WERI-Rb-1 (cell line): Measurements from ENCODE around the gene H1-8.

Experiments
- DNase-seq: peaks from one replicate; pipeline ENCODE4 v3.0.0-alpha.2; 2020
- H3K27ac ChIP-seq: fragments of 250-450 bp; sonication (Bioruptor Pico); 2 replicates; pipeline ENCODE4 v1.5.1; 2020; ENCODE audit warnings: mild to moderate bottlenecking, moderate library complexity
- H3K27me3 ChIP-seq: fragments of 250-450 bp; sonication (Bioruptor Pico); 2 replicates; pipeline ENCODE4 v1.5.1; 2021; ENCODE audit warnings: mild to moderate bottlenecking, low read depth, moderate library complexity; ENCODE audit not compliant: insufficient read depth, severe bottlenecking
- H3K36me3 ChIP-seq: fragments of 250-450 bp; sonication (Bioruptor Pico); 2 replicates; pipeline ENCODE4 v1.5.1; 2020; ENCODE audit warnings: mild to moderate bottlenecking, moderate library complexity
- H3K4me3 ChIP-seq: 2 replicates; pipeline ENCODE4 v1.5.1; 2011; ENCODE audit warnings: low read depth, mild to moderate bottlenecking, control low read depth, low read length
- H3K9me3 ChIP-seq: fragments of 250-450 bp; sonication (Bioruptor Pico); 2 replicates; pipeline ENCODE4 v1.5.1; 2021; ENCODE audit warnings: mild to moderate bottlenecking, moderate library complexity; ENCODE audit not compliant: severe bottlenecking
- TF ChIP-seq, protein P1 (sequence below): IDR thresholded peaks from 2 replicates; pipeline ENCODE4 v1.5.1; 2011; ENCODE audit warnings: low read depth, mild to moderate bottlenecking, control low read depth, inconsistent platforms, low read length

Gene H1-8

DNA sequence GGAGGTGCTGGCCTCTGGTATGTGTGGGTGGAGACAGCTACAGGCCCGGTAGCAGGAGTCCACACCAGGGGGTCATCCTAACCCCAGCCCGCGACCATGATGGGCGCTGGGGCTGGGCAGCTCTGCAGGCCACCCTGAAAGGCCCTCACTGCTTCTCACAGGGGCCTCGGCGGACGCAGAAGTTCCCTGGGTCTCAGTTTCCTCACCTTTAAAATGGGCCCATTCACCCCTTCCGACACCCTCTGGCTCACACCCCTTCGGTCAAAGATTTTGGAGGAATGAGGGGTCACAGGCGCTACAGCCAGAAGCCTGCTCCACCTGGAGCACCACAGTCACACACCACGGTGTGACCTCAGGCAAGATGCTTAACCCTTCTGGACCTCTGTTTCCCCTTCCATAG, 55.5 kb downstream of the H1-8 start:
- TF ChIP-seq, protein P1, sequence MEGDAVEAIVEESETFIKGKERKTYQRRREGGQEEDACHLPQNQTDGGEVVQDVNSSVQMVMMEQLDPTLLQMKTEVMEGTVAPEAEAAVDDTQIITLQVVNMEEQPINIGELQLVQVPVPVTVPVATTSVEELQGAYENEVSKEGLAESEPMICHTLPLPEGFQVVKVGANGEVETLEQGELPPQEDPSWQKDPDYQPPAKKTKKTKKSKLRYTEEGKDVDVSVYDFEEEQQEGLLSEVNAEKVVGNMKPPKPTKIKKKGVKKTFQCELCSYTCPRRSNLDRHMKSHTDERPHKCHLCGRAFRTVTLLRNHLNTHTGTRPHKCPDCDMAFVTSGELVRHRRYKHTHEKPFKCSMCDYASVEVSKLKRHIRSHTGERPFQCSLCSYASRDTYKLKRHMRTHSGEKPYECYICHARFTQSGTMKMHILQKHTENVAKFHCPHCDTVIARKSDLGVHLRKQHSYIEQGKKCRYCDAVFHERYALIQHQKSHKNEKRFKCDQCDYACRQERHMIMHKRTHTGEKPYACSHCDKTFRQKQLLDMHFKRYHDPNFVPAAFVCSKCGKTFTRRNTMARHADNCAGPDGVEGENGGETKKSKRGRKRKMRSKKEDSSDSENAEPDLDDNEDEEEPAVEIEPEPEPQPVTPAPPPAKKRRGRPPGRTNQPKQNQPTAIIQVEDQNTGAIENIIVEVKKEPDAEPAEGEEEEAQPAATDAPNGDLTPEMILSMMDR, result no peak
- Histone ChIP-seq H3K4me3 (no peak overlapping the region), H3K27me3 (no peaks in the 10 kb centered on the region), H3K27ac (no peak overlapping the region), H3K9me3 (no peaks in the 10 kb centered on the region), H3K36me3 (no peaks in the 10 kb centered on the region)
- no peak for DNase-seq

DNA sequence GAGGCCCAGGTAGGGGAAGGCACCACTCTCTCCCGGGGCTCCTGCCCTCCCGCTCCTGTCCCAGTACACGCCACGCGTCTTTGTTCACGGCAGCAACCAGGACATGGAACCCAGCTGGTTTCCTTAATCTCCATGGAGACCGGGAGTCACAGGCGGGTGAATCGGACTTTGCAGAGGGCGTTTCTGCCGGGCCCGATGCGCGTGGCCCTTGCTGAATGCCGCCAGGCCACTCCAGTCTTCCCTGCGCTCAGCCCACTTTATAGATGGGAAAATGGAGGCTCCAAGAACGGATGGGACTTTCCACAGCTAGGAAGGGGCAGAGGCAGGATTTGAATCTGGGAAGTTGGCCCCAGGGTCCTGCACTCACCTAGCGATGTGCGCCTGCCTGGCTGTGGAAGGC, 56.1 kb downstream of the H1-8 start:
- Histone ChIP-seq H3K36me3 (no peaks in the 10 kb centered on the region), H3K9me3 (no peaks in the 10 kb centered on the region), H3K27ac (no peak overlapping the region), H3K4me3 (no peak overlapping the region), H3K27me3 (no peaks in the 10 kb centered on the region)
- TF ChIP-seq, protein P1, result no peak
- no peak for DNase-seq

GRCh38 chr3:129599607-129600006, 56.6 kb downstream of the H1-8 start:
- DNase-seq, result no peak
- Histone ChIP-seq H3K36me3 (no peaks in the 10 kb centered on the region), H3K27ac (no peak overlapping the region)

GRCh38 chr3:129600348-129600747, 57.4 kb downstream of the H1-8 start:
- no peak for DNase-seq
- Histone ChIP-seq H3K27me3 (peaks cover under 1% of the 10 kb centered on the region), H3K4me3 (no peak overlapping the region), H3K36me3 (no peaks in the 10 kb centered on the region), H3K27ac (no peak overlapping the region), H3K9me3 (no peaks in the 10 kb centered on the region)
- TF ChIP-seq, protein P1, result no peak

More at GRCh38 chr3:129599607-129600006, 56.6 kb downstream of the H1-8 start:
- TF ChIP-seq, protein P1, result no peak
- no peaks in the 10 kb centered on the region for H3K27me3 ChIP-seq
- no peaks in the 10 kb centered on the region for H3K9me3 ChIP-seq
- H3K4me3 ChIP-seq, result no peak overlapping the region
